ENCODE data around the gene HPD.
"Not testable (repeated sequence)": the region's sequence is repeated elsewhere in the genome, so short reads cannot be mapped to it uniquely, and the experiment has no call there.

GRCh38 chr12:121869229-121869628, 10.6 kb upstream of the HPD start:
- TF ChIP-seq, protein P1, sequence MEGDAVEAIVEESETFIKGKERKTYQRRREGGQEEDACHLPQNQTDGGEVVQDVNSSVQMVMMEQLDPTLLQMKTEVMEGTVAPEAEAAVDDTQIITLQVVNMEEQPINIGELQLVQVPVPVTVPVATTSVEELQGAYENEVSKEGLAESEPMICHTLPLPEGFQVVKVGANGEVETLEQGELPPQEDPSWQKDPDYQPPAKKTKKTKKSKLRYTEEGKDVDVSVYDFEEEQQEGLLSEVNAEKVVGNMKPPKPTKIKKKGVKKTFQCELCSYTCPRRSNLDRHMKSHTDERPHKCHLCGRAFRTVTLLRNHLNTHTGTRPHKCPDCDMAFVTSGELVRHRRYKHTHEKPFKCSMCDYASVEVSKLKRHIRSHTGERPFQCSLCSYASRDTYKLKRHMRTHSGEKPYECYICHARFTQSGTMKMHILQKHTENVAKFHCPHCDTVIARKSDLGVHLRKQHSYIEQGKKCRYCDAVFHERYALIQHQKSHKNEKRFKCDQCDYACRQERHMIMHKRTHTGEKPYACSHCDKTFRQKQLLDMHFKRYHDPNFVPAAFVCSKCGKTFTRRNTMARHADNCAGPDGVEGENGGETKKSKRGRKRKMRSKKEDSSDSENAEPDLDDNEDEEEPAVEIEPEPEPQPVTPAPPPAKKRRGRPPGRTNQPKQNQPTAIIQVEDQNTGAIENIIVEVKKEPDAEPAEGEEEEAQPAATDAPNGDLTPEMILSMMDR (IDR thresholded peaks at IDR 0.05) = not testable (repeated sequence)
- TF ChIP-seq POLR2A (IDR thresholded peaks at IDR 0.05) = not testable (repeated sequence)

Measured in uterus (tissue), 2 donors.